D721Med (cell line): Measurements from ENCODE around the gene GNAS.

Experiments
- DNase-seq: peaks from one replicate; pipeline ENCODE4 v3.0.0; 2011; ENCODE audit warnings: low spot score; ENCODE audit not compliant: insufficient read length
- FAIRE-seq: peaks from 2 replicates; lab custom pipeline; 2011; peaks lifted over from hg19 to GRCh38; lab: Jason Lieb, UNC
- CTCF ChIP-seq: IDR thresholded peaks from 2 replicates; pipeline ENCODE4 v1.5.1; 2012; ENCODE audit warnings: mild to moderate bottlenecking, control low read depth; ENCODE audit not compliant: insufficient read depth; ENCODE audit errors: missing control alignments

The GNAS gene

GRCh38 chr20:58889334-58889760 lies 36.8 kb downstream of the GNAS start:
- DNase-seq (no peak), FAIRE-seq (no peak)
- no peak for TF ChIP-seq CTCF

GRCh38 chr20:58889798-58890517 lies 37.4 kb downstream of the GNAS start:
- TF ChIP-seq CTCF: no peak
- no peak for FAIRE-seq
- DNase-seq: no peak

GRCh38 chr20:58890518-58891085 lies 38.1 kb downstream of the GNAS start:
- FAIRE-seq (no peak), DNase-seq (peak; percentile 51)
- no peak for TF ChIP-seq CTCF

- DNase-seq (no peak), FAIRE-seq (no peak)
- no peak for TF ChIP-seq CTCF
Observed at GRCh38 chr20:58891086-58891717, 38.7 kb downstream of the GNAS start.

GRCh38 chr20:58891718-58892140 lies 39.2 kb downstream of the GNAS start:
- no peak for TF ChIP-seq CTCF
- FAIRE-seq (no peak), DNase-seq (no peak)

GRCh38 chr20:58892141-58892931 lies 39.8 kb downstream of the GNAS start:
- TF ChIP-seq CTCF: peak; percentile 16
- FAIRE-seq (no peak), DNase-seq (peak; percentile 49)
